Measurements from ENCODE around the gene RPS25. TPM values are rescaled to one million over a fixed set of nuclear protein-coding genes. Genes with fewer than 3 reads are reported as not detected.

The RPS25 gene
- total and polyA plus RNA-seq, 4 donors = 483 to 2,643 (median 958) TPM

- DNase-seq (no peak), ATAC-seq (ENCODE audit: insufficient read depth, low FRiP score) (no peak)
- no peak for TF ChIP-seq CTCF (IDR thresholded peaks at IDR 0.05; ENCODE audit: control extremely low read depth, extremely low read depth)
- H3K9ac ChIP-seq (ENCODE audit: insufficient read depth in 1 of 2, low read length in 2 of 2) = no peak overlapping the region
- WGBS, 2 donors = 88 to 89% methylated on average over 1 of the region's 1 CpG
- peaks cover 0 to 20% (median 9%) of the 10 kb centered on the region in 5 donors for H3K4me1 ChIP-seq (ENCODE audit: control insufficient read depth in 5 of 5, insufficient read depth in 5 of 5, low read length in 5 of 5)
- H3K27me3 ChIP-seq (ENCODE audit: control insufficient read depth in 3 of 3, insufficient read depth in 3 of 3, low read length in 2 of 3) = no peaks in the 10 kb centered on the region
- H3K36me3 ChIP-seq (ENCODE audit: control insufficient read depth in 4 of 4, insufficient read depth in 4 of 4, low read length in 4 of 4) = peaks cover 0 to 14% (median 7%) of the 10 kb centered on the region in 4 donors
- H3K27ac ChIP-seq (ENCODE audit: low read depth in 1 of 2, low read length in 1 of 2) = peak overlapping the region in 1 of 2 donors; percentile 1
- no peaks in the 10 kb centered on the region for H3K9me3 ChIP-seq (ENCODE audit: control insufficient read depth in 4 of 4, insufficient read depth in 3 of 4, low read length in 3 of 4)
- H3K4me3 ChIP-seq = no peak overlapping the region
These were observed 10.9 kb upstream of the RPS25 start for GRCh38 chr11:119029069-119029339.

- Histone ChIP-seq H3K36me3 (ENCODE audit: control insufficient read depth in 4 of 4, insufficient read depth in 4 of 4, low read length in 4 of 4) (peaks cover 0 to 16% (median 7%) of the 10 kb centered on the region in 4 donors), H3K9me3 (ENCODE audit: control insufficient read depth in 4 of 4, insufficient read depth in 3 of 4, low read length in 3 of 4) (no peaks in the 10 kb centered on the region), H3K4me1 (ENCODE audit: control insufficient read depth in 5 of 5, insufficient read depth in 5 of 5, low read length in 5 of 5) (peaks cover 0 to 22% (median 12%) of the 10 kb centered on the region in 5 donors), H3K9ac (ENCODE audit: insufficient read depth in 1 of 2, low read length in 2 of 2) (peak overlapping the region in 1 of 2 donors; percentile 18), H3K27me3 (ENCODE audit: control insufficient read depth in 3 of 3, insufficient read depth in 3 of 3, low read length in 2 of 3) (no peaks in the 10 kb centered on the region), H3K27ac (ENCODE audit: low read depth in 1 of 2, low read length in 1 of 2) (peak overlapping the region in 1 of 2 donors; percentile 1), H3K4me3 (no peak overlapping the region)
- DNase-seq (no peak), ATAC-seq (ENCODE audit: insufficient read depth, low FRiP score) (no peak)
- WGBS, 2 donors = 76 to 83% methylated on average over 9 of the region's 9 CpGs
- no peak for TF ChIP-seq CTCF (IDR thresholded peaks at IDR 0.05; ENCODE audit: control extremely low read depth, extremely low read depth)
These were observed 10.4 kb upstream of the RPS25 start for GRCh38 chr11:119028346-119029068.

GRCh38 chr11:119027561-119028345 lies 9.6 kb upstream of the RPS25 start:
- WGBS, 2 donors = 97 to 98% methylated on average over 9 of the region's 9 CpGs
- peaks cover 0 to 27% (median 12%) of the 10 kb centered on the region in 5 donors for H3K4me1 ChIP-seq (ENCODE audit: control insufficient read depth in 5 of 5, insufficient read depth in 5 of 5, low read length in 5 of 5)
- H3K9me3 ChIP-seq (ENCODE audit: control insufficient read depth in 4 of 4, insufficient read depth in 3 of 4, low read length in 3 of 4) = no peaks in the 10 kb centered on the region
- H3K27me3 ChIP-seq (ENCODE audit: control insufficient read depth in 3 of 3, insufficient read depth in 3 of 3, low read length in 2 of 3) = no peaks in the 10 kb centered on the region
- no peak overlapping the region for H3K4me3 ChIP-seq
- H3K27ac ChIP-seq (ENCODE audit: low read depth in 1 of 2, low read length in 1 of 2) = no peak overlapping the region
- no peak overlapping the region for H3K9ac ChIP-seq (ENCODE audit: insufficient read depth in 1 of 2, low read length in 2 of 2)
- no peak for ATAC-seq (ENCODE audit: insufficient read depth, low FRiP score)
- H3K36me3 ChIP-seq (ENCODE audit: control insufficient read depth in 4 of 4, insufficient read depth in 4 of 4, low read length in 4 of 4) = peaks cover 0 to 20% (median 7%) of the 10 kb centered on the region in 4 donors
- no peak for TF ChIP-seq CTCF (IDR thresholded peaks at IDR 0.05; ENCODE audit: control extremely low read depth, extremely low read depth)
- no peak for DNase-seq
